ENCODE data around the gene CNDP2.

Gene CNDP2

GRCh38 chr18:74505776-74506175, 9.6 kb downstream of the CNDP2 start:
- peaks cover 3% of the 10 kb centered on the region for H3K27me3 Mint-ChIP-seq (ENCODE audit: low read depth, poor library complexity)
- peaks cover 67% of the 10 kb centered on the region for H3K36me3 Mint-ChIP-seq (ENCODE audit: low read depth)
- peak overlapping the region; percentile 54 for H3K27ac Mint-ChIP-seq
- H3K9me3 Mint-ChIP-seq, result no peaks in the 10 kb centered on the region
- H3K4me1 Mint-ChIP-seq, result peaks cover 4% of the 10 kb centered on the region
- TF ChIP-seq, protein P1, sequence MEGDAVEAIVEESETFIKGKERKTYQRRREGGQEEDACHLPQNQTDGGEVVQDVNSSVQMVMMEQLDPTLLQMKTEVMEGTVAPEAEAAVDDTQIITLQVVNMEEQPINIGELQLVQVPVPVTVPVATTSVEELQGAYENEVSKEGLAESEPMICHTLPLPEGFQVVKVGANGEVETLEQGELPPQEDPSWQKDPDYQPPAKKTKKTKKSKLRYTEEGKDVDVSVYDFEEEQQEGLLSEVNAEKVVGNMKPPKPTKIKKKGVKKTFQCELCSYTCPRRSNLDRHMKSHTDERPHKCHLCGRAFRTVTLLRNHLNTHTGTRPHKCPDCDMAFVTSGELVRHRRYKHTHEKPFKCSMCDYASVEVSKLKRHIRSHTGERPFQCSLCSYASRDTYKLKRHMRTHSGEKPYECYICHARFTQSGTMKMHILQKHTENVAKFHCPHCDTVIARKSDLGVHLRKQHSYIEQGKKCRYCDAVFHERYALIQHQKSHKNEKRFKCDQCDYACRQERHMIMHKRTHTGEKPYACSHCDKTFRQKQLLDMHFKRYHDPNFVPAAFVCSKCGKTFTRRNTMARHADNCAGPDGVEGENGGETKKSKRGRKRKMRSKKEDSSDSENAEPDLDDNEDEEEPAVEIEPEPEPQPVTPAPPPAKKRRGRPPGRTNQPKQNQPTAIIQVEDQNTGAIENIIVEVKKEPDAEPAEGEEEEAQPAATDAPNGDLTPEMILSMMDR (IDR thresholded peaks at IDR 0.05), result no peak
- no peak overlapping the region for H3K4me3 Mint-ChIP-seq
- DNase-seq, result no peak

- peaks cover 63% of the 10 kb centered on the region for H3K36me3 Mint-ChIP-seq (ENCODE audit: low read depth)
- no peak for DNase-seq
- H3K27ac Mint-ChIP-seq, result no peak overlapping the region
Observed at GRCh38 chr18:74506448-74507084, 10.4 kb downstream of the CNDP2 start.

DNA sequence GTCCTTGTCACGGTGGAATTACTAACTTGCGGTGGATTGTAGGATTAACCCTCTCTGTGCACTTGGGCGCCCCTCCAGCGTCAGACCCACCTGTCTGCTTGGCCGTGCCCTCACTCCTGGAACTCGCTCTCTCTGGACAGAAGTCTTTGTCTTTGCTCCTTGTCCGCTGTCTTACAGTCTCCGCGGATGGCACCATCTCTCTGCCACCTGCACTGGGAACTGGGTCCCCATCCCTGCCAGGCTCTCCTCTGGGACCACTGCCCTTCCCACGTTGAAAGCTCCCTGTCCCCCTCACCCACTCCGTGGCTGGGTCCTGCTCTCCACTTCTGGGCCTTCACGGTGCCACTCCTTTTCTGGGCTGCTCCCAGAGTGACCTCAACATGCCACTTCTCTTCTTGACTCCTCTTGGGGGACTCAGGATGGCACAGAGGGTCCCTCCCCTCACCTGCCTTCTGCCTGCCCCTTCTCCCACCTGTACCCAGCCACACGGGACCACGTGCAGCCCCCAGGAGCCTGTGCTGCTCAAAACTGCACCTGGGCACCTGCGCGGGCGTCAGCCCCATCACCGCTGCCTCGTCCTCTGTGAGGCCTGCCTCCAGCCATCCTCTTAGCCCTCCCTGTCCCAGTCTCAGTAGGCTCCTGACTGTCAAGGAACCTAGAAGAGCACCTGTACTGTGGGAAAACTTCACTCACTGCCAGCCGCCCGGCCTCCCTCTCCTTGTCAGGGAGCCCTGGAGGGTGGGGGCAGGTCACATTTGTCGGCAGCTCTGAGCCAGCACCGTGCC, 11.1 kb downstream of the CNDP2 start:
- no peak for DNase-seq
- H3K27ac Mint-ChIP-seq, result peak overlapping the region; percentile 90
- peaks cover 61% of the 10 kb centered on the region for H3K36me3 Mint-ChIP-seq (ENCODE audit: low read depth)
- no peak overlapping the region for H3K4me3 Mint-ChIP-seq
- H3K9me3 Mint-ChIP-seq, result no peaks in the 10 kb centered on the region
- TF ChIP-seq, protein P1 (IDR thresholded peaks at IDR 0.05), result no peak
- H3K27me3 Mint-ChIP-seq (ENCODE audit: low read depth, poor library complexity), result peaks cover 3% of the 10 kb centered on the region
- peaks cover 4% of the 10 kb centered on the region for H3K4me1 Mint-ChIP-seq

More at GRCh38 chr18:74506448-74507084, 10.4 kb downstream of the CNDP2 start:
- H3K9me3 Mint-ChIP-seq, result no peaks in the 10 kb centered on the region
- peaks cover 3% of the 10 kb centered on the region for H3K27me3 Mint-ChIP-seq (ENCODE audit: low read depth, poor library complexity)
- TF ChIP-seq, protein P1 (IDR thresholded peaks at IDR 0.05), result no peak
- H3K4me3 Mint-ChIP-seq, result no peak overlapping the region
- peaks cover 4% of the 10 kb centered on the region for H3K4me1 Mint-ChIP-seq

DNA sequence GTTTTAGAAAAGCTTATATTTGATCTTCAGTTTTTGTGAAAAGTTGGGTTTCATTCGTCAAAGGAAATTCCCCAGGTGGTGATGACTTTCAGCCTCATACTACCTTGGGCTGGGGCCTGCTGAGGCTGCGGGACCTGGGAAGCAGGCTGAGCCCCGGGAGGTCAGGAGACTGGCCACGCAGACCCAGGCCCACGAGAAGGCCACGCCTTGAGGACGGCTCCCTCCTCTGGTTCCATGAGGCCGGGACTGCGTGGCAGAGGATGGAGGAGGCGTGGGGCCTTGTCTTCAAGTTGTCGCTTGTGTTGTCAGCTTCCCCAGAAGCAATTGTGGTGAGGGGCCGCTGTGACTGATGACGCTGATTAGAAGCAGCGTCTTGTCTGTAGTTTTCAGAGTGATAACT, 11.8 kb downstream of the CNDP2 start:
- peaks cover 3% of the 10 kb centered on the region for H3K27me3 Mint-ChIP-seq (ENCODE audit: low read depth, poor library complexity)
- no peaks in the 10 kb centered on the region for H3K9me3 Mint-ChIP-seq
- DNase-seq, result no peak
- no peak overlapping the region for H3K4me3 Mint-ChIP-seq
- peaks cover 61% of the 10 kb centered on the region for H3K36me3 Mint-ChIP-seq (ENCODE audit: low read depth)
- TF ChIP-seq, protein P1 (IDR thresholded peaks at IDR 0.05), result no peak
- H3K4me1 Mint-ChIP-seq, result peaks cover 4% of the 10 kb centered on the region
- peak overlapping the region; percentile 90 for H3K27ac Mint-ChIP-seq

DNA sequence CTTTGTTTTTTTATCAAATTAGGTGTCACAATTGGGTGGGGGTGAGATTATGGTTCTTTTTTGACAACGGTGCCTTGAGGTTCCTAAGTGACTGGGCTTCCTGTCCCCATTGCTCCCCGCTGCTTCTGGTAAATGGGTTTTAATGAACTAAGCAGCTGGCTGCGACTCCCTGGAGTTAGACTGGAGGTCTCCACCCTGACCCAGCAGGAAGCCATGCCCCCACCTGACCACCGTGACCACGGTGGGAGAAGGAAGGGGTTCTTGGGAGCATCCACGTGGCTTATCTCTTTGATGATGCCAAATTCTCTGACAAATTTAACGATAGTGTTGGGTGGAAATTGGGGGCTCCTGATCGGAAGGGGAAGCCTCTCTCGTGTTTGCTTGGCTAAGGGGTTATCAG, 12.2 kb downstream of the CNDP2 start:
- Mint-ChIP-seq H3K27ac (peak overlapping the region; percentile 42), H3K9me3 (no peaks in the 10 kb centered on the region), H3K4me3 (no peak overlapping the region), H3K4me1 (peaks cover 4% of the 10 kb centered on the region), H3K27me3 (ENCODE audit: low read depth, poor library complexity) (peaks cover 3% of the 10 kb centered on the region), H3K36me3 (ENCODE audit: low read depth) (peaks cover 59% of the 10 kb centered on the region)
- TF ChIP-seq, protein P1 (IDR thresholded peaks at IDR 0.05), result no peak
- no peak for DNase-seq
